ENCODE data around the gene CCDC9B.

Gene CCDC9B

GRCh38 chr15:40282869-40283614 is 57.7 kb downstream of the CCDC9B start, which contains the start of gene ANKRD63:
TSS of gene ANKRD63 (minus strand) at chr15:40283064. CDS start at chr15:40282586, 478 bp downstream.
- no peak for DNase-seq (ENCODE audit: low read depth)
- H3K4me3 ChIP-seq (ENCODE audit: control insufficient read depth, low read depth, low read length): no peak within 1 kb of the TSS
- no peak for TF ChIP-seq CTCF (conservative IDR thresholded peaks at IDR 0.05; ENCODE audit: control insufficient read depth, insufficient read depth, low read depth, low read length)

- H3K4me3 ChIP-seq (ENCODE audit: control insufficient read depth, low read depth, low read length): no peak overlapping the region
- no peak for TF ChIP-seq CTCF (conservative IDR thresholded peaks at IDR 0.05; ENCODE audit: control insufficient read depth, insufficient read depth, low read depth, low read length)
- DNase-seq (ENCODE audit: low read depth): no peak
These were observed 58.4 kb downstream of the CCDC9B start for GRCh38 chr15:40282147-40282868.

GRCh38 chr15:40281801-40282146 is 59.0 kb downstream of the CCDC9B start:
- H3K4me3 ChIP-seq (ENCODE audit: control insufficient read depth, low read depth, low read length): no peak overlapping the region
- DNase-seq (ENCODE audit: low read depth): no peak
- TF ChIP-seq CTCF (conservative IDR thresholded peaks at IDR 0.05; ENCODE audit: control insufficient read depth, insufficient read depth, low read depth, low read length): no peak

All from fibroblast of mammary gland (primary cell).